RPMI8226 (cell line): ENCODE data around the gene GALNTL6.
"Not testable (repeated sequence)": the region's sequence is repeated elsewhere in the genome, so short reads cannot be mapped to it uniquely, and the experiment has no call there.

Experiments used
- DNase-seq: peaks from one replicate; pipeline ENCODE4 v3.0.0-alpha.2; 2015

GALNTL6 gene

GRCh38 chr4:172776203-172776861 is 963.1 kb downstream of the GALNTL6 start:
- DNase-seq, result no peak

GRCh38 chr4:172777729-172778431 is 964.7 kb downstream of the GALNTL6 start:
- DNase-seq, result no peak

DNA sequence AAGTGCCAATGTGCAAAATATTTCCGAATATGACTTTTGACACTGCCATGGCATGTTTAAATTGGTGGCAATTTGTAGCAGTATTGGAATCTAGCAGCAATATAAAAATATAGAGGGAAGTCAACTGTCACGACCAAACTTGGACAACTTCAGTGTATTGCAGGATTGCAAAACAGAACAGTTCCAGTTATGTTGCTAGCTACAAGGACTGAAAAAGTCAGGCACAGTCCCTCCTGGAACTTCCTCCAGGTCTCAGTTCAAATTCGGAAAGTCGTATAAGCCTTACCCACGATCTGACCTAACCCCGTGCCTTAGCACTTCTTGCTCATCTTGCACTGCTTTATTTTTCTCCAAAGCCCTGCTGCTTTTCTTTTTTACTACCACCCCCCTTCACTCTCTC is 965.4 kb downstream of the GALNTL6 start:
- DNase-seq, result no peak

- no peak for DNase-seq
Measured at GRCh38 chr4:172780566-172781081, 967.4 kb downstream of the GALNTL6 start.

DNA sequence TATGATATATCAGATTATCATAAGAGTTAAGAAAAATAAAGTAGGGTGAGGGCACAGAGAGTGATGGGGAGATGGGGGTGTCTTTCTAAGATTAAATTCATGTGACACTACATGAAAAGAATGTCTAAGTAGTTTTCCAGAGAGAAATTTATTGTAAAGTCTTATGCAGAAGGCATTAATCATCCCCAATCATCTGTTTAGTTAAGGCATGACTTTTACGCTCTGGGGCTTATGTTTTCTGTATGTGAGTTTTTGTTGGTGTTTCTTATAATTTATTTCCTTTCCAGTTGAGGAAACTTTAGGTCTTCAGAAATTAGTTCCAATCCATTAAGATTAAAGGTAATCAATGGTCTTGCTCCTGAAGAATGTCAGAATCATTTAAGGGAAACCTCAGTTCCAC is 972.4 kb downstream of the GALNTL6 start:
- DNase-seq, result no peak

GRCh38 chr4:172786039-172786792 is 973.0 kb downstream of the GALNTL6 start:
- no peak for DNase-seq

DNA sequence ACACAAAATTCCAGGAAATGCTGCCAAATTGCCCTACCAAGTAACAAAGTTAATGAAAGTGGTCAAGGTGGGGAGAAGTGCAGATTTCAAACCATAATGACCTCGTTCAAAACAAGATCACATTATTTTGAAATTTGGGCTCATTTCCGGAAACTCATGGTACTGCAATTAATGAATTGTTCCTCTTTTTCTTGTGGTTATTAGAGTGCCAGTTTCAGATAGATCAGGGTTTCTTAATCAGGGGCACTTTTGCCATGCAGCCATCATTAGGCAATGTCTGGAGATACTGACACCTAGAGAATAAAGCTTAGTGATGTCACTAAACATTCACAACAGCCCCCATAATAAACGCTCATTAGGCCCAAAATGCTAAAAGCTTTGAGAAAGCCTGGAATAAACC is 973.9 kb downstream of the GALNTL6 start:
- DNase-seq, result no peak

DNA sequence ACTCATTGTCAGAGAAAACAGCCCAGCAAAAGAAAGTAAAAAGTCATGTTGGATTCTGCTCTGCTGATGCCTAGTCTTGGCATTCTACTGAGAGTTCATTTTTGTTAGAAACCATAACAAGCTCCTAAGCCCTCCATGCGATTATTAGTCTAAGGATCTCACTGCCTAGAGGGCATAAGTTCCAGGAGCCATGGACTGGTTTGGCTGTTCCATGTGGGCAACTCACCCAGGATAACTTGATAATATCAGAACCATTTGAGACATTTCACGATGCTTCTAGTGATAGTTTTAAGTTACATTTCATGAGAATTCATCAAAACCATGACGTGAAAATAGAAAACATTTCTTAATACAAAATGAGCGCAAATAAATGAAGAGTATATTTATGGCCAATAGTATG is 978.6 kb downstream of the GALNTL6 start:
- DNase-seq, result no peak

- no peak for DNase-seq
Measured at GRCh38 chr4:172793565-172794306, 980.5 kb downstream of the GALNTL6 start.

DNA sequence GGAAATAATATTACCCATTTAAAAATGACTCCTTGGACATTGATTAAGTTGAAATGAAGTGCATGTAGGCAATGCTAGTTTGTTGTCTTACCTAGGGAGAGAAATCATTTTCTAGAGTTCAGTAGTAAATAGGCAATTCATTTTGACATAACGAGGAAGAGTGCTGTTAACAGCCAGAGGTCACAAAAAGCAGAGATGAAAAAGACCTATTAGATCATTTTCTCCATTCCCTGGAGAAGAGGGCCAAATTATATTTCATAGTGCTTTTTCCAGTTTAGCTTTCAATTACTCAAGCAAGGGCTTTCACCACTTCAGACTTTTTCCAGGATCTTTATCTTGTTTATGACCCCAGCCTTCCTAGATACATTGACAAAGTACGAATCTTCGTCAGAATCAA is 981.1 kb downstream of the GALNTL6 start:
- DNase-seq, result no peak

DNA sequence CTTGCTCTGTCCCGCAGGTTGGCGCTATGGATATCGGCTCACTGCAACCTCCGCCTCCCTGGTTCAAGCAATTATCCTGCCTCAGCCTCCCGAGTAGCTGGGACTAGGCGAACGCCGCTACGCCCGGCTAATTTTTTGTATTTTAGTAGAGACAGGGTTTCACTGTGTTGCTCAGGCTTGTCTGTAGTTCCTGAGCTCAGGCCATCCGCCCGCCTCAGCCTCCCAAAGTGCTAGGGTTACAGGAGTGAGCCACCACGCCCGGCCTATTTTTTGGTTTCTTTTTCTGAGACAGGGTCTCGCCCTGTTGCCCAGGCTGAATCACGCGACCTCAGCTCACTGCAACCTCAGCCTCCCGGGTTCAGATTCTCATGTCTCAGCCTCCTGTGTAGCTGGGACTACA is 984.1 kb downstream of the GALNTL6 start:
- not testable (repeated sequence) for DNase-seq

- no peak for DNase-seq
Measured at GRCh38 chr4:172802032-172802431, 988.8 kb downstream of the GALNTL6 start.

DNA sequence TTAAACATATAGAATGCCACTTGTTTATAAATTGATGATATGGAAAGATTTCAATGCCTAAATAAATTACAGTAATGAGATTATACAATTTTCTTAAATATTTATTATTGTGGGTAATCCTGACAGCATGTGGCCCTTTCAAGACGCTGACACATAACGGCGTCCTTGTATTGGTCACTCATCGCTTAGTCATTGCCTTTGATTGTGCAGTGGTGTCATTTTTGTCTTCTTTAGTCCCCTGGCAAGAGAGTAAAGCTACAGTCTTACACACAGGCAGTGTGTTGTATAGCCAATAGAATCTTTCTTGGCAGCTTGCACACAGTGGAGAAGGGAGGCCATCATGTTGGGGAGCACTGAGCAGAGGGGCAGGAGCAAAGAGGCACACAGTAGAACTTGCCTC is 993.6 kb downstream of the GALNTL6 start:
- no peak for DNase-seq

- no peak for DNase-seq
Measured at GRCh38 chr4:172808196-172808595, 995.0 kb downstream of the GALNTL6 start.

DNA sequence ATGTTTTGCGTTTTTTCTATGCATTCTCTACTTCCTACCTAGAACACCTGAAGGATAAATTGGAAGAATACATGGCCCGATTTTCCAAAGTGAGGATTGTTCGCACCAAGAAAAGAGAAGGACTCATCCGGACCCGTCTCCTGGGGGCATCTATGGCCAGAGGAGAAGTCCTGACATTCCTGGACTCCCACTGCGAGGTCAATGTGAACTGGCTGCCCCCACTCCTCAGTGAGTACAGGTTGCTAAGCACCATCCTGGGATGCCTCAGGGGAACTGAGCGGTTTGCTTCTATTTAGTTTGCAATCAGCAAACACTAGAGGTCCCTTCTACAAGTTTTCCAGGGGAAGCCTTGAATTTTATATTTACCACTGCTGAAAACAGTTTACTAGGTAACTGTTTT is 996.1 kb downstream of the GALNTL6 start:
- DNase-seq, result no peak

- no peak for DNase-seq
Measured at GRCh38 chr4:172813359-172813923, 1000.2 kb downstream of the GALNTL6 start.

- DNase-seq, result no peak
Measured at GRCh38 chr4:172815499-172816164, 1002.4 kb downstream of the GALNTL6 start.

DNA sequence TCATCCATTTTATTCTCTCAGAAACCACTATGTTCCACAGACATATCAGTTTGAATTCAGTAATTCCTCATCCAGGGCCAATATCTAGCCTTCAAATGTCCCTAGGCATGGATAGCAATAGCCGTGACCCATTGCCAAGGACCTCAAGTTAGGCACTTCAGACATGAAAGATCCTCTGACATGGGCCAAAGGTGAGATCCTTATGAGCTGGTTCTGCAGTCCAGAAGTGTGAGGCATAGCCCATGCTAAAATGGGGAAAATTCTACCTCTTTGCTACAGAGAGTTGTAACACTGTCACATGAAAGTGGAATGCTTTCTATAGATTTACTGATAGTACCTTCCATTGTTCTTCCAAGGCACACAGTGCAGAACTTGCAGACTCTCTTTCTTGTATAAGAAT is 1005.7 kb downstream of the GALNTL6 start:
- DNase-seq, result no peak

DNA sequence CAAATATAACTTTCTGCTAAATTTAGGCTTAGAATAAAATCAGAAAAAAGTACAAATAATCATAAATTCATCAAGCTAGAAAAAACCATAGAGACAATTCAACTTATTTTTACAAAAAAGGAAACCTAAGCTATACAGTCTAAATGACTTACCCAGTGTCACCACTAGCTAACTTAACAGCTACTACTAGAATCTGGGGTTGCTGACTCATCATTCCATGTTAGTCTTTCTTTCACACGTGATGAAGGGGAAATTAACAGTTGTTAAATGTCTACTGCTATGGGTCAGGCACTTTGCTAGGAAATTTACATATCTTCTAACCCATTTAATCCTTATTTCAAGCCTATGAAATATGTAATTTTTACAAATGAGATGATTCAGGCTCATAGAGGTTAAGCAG is 1006.1 kb downstream of the GALNTL6 start:
- DNase-seq, result no peak

- DNase-seq, result no peak
Measured at GRCh38 chr4:172822331-172822730, 1009.1 kb downstream of the GALNTL6 start.

DNA sequence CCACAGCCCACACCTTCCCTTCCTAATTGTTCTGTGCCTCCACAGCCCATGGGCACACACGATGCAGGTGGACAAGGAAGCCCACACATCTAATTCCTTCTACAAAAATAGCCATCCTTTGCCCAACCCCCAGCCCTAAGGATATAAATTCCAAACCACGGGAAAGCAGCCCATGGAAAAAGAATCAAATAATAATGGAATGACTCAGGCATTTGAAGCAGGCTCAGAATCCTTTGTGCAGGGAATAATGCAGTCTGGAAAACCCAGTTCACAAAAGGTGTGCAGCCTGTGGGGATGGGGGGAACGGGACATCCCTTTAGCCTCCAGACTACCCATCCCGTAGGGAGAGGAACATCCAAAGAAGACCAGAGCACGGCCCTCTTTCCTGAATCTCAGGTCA is 1013.1 kb downstream of the GALNTL6 start:
- DNase-seq, result no peak

- DNase-seq, result no peak
Measured at GRCh38 chr4:172826861-172827260, 1013.7 kb downstream of the GALNTL6 start.
